Gastroesophageal sphincter (tissue), 4 donors: ENCODE measurements around the gene STAP2. TPM values are rescaled to one million over a fixed set of nuclear protein-coding genes. Genes with fewer than 3 reads are reported as not detected.

Experiments
- ATAC-seq: fragments of 150-250 bp; one replicate; pipeline ENCODE4 v1.9.1; 2016; ENCODE audit warnings: mild to moderate bottlenecking, moderate library complexity
- H3K27ac ChIP-seq, 4 donors: fragments of 200-600 bp; sonication (generic) in 3 of 4; 1 replicate in 3 of 4; 2 replicates in 1 of 4; pipeline ENCODE4 v1.5.1; 2016 to 2019
- H3K27me3 ChIP-seq: fragments of 200-600 bp; sonication (generic); one replicate; pipeline ENCODE4 v1.5.1; 2019
- H3K36me3 ChIP-seq, 2 donors: fragments of 200-600 bp; sonication (generic); one replicate each; pipeline ENCODE4 v1.5.1; 2019; ENCODE audit warnings: control low read depth in 1 of 2
- H3K4me1 ChIP-seq, 3 donors: fragments of 200-600 bp; sonication (generic); 1 replicate in 2 of 3; 2 replicates in 1 of 3; pipeline ENCODE4 v1.5.1; 2016 to 2019; ENCODE audit warnings: control low read depth in 2 of 3
- H3K4me3 ChIP-seq, 2 donors: fragments of 200-600 bp; sonication (generic); one replicate each; pipeline ENCODE4 v1.5.1; 2019; ENCODE audit warnings: mild to moderate bottlenecking in 1 of 2, moderate library complexity in 1 of 2
- H3K9me3 ChIP-seq, 3 donors: fragments of 200-600 bp; sonication (generic); one replicate each; pipeline ENCODE4 v1.5.1; 2017 to 2019; ENCODE audit warnings: control low read depth in 2 of 3
- EP300 ChIP-seq: sonication (generic); formaldehyde crosslinking; IDR thresholded peaks from one replicate; pipeline ENCODE4 v1.6.1; 2017; ENCODE audit warnings: antibody characterized with exemption, mild to moderate bottlenecking
- POLR2A ChIP-seq, 2 donors: fragments of 450-650 bp; IDR thresholded peaks; one replicate each; pipeline ENCODE4 v1.6.1; 2017; ENCODE audit warnings: antibody characterized with exemption in 2 of 2, mild to moderate bottlenecking in 2 of 2, moderate library complexity in 1 of 2
- POLR2AphosphoS5 ChIP-seq: sonication (generic); formaldehyde crosslinking; IDR thresholded peaks from one replicate; pipeline ENCODE4 v1.6.1; 2017; ENCODE audit warnings: antibody characterized with exemption
- WGBS, 2 donors: methylation state at CpG; one replicate each; pipeline ENCODE4 v1.1.5; 2018; ENCODE audit warnings: low coverage in 1 of 2; 5-methylcytosine and 5-hydroxymethylcytosine counted together
- total RNA-seq, 4 donors: library from RNA; depleted of rRNA; stranded (reverse); fragments of >200 nt; gene quantifications; one replicate each; pipeline ENCODE4 v1.1.0, GENCODE V29; 2016
- TF ChIP-seq, protein P1 (sequence below), 4 experiments: fragments of 200-600 bp in 2 of 4; fragments of 450-650 bp in 2 of 4; sonication (generic) in 1 of 4; IDR thresholded peaks; one replicate each; pipeline ENCODE4 v1.5.1; 2017 to 2019; ENCODE audit warnings: antibody characterized with exemption in 4 of 4, mild to moderate bottlenecking in 2 of 4, moderate library complexity in 2 of 4

Gene STAP2
- total RNA-seq, 4 donors from 2014 or later = 1.4 to 5.6 (median 4.9) TPM; not detected in 1

DNA sequence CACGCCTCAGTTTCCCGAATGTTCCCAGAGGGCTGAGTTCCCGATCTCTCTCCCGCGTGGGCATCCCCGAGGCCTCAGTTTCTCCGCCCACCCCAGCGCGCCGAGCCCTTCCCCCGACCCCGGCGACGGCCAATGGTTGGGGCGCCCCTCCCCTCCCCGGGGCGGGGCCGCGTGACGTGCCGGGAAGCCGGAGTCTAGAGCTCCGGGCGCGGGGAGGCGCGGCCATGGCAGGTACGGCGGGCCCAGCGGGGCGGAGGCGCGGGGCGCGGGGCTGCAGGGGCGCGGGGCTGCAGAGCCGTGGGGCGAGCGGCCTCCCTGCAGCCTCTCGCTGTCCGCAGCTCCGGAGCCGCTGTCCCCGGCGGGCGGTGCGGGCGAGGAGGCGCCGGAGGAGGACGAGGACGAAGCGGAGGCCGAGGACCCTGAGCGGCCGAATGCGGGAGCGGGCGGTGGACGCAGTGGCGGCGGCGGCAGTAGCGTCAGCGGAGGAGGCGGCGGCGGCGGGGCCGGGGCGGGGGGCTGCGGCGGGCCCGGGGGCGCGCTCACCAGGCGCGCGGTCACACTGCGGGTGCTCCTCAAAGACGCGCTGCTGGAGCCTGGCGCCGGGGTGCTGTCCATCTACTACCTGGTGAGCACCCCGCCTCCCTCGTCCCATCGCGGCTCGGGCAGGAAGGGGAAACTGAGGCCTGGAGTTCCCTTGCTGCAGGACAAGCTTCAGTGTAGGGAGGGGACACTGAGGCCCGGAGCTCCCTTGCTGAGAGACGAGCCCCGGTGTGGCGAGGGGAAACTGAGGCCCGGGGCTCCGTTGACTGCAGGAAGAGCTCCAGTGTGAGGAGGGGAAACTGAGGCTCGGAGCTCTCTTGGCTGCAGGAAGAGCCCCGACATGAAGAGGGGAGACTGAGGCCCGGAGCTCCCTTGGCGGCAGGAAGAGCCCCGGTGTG, 5.0 kb upstream of the STAP2 start, which contains the start of gene MPND:
Gene MPND, plus strand, starts transcription at position 193 of the 938 bp plus-strand sequence. Its CDS starts 32 bp downstream, at position 225.
- Histone ChIP-seq H3K4me3 (peak within 1 kb of the TSS; percentile 48 to 93), H3K9me3 (no peaks in the 10 kb centered on the region), H3K27me3 (no peaks in the 10 kb centered on the region), H3K36me3 (peaks cover 0 to 28% of the 10 kb centered on the region in 2 donors), H3K27ac (peak within 1 kb of the TSS; percentile 86 to 98 (median 95)), H3K4me1 (peaks cover 0 to 20% (median 10%) of the 10 kb centered on the region in 3 donors)
- TF ChIP-seq, protein P1, sequence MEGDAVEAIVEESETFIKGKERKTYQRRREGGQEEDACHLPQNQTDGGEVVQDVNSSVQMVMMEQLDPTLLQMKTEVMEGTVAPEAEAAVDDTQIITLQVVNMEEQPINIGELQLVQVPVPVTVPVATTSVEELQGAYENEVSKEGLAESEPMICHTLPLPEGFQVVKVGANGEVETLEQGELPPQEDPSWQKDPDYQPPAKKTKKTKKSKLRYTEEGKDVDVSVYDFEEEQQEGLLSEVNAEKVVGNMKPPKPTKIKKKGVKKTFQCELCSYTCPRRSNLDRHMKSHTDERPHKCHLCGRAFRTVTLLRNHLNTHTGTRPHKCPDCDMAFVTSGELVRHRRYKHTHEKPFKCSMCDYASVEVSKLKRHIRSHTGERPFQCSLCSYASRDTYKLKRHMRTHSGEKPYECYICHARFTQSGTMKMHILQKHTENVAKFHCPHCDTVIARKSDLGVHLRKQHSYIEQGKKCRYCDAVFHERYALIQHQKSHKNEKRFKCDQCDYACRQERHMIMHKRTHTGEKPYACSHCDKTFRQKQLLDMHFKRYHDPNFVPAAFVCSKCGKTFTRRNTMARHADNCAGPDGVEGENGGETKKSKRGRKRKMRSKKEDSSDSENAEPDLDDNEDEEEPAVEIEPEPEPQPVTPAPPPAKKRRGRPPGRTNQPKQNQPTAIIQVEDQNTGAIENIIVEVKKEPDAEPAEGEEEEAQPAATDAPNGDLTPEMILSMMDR (IDR thresholded peaks at IDR 0.05) = no peak
- no peak for TF ChIP-seq EP300
- peak in 1 of 2 donors; percentile 33 for TF ChIP-seq POLR2A (IDR thresholded peaks at IDR 0.05)
- TF ChIP-seq POLR2AphosphoS5 = no peak
- WGBS, 2 donors = 17% methylated on average over 1 of the region's 101 CpGs; no CpG with 5 or more reads in 1 of the 2 donors
- peak; percentile 85 for ATAC-seq

- ATAC-seq = peak; percentile 95
- WGBS, 2 donors = 0 to 2% methylated on average over 4 to 11 of the region's 39 CpGs
- Histone ChIP-seq H3K4me3 (peak overlapping the region; percentile 48 to 93), H3K27me3 (no peaks in the 10 kb centered on the region), H3K9me3 (no peaks in the 10 kb centered on the region), H3K36me3 (peaks cover 0 to 22% of the 10 kb centered on the region in 2 donors), H3K4me1 (peaks cover 0 to 28% (median 10%) of the 10 kb centered on the region in 3 donors), H3K27ac (peak overlapping the region; percentile 86 to 98 (median 95))
- peak; percentile 83 for TF ChIP-seq POLR2AphosphoS5
- TF ChIP-seq EP300 = no peak
- TF ChIP-seq, protein P1 (IDR thresholded peaks at IDR 0.05) = peak in 1 of 4 experiments; percentile 23
- TF ChIP-seq POLR2A (IDR thresholded peaks at IDR 0.05) = peak; percentile 83 to 88
Measured at GRCh38 chr19:4342615-4343369, 4.2 kb upstream of the STAP2 start.

- Histone ChIP-seq H3K27me3 (no peaks in the 10 kb centered on the region), H3K27ac (peak overlapping the region; percentile 86 to 98 (median 95)), H3K4me3 (peak overlapping the region; percentile 41 to 93), H3K36me3 (peaks cover 0 to 17% of the 10 kb centered on the region in 2 donors), H3K9me3 (no peaks in the 10 kb centered on the region), H3K4me1 (peaks cover 0 to 31% (median 10%) of the 10 kb centered on the region in 3 donors)
- peak; percentile 14 for ATAC-seq
- 0% methylated on average over 1 of the region's 10 CpGs for WGBS, 2 donors
- TF ChIP-seq, protein P1 (IDR thresholded peaks at IDR 0.05) = peak in 1 of 4 experiments; percentile 0
- TF ChIP-seq EP300 = no peak
Measured at GRCh38 chr19:4342314-4342614, 3.6 kb upstream of the STAP2 start.

GRCh38 chr19:4337906-4338440, 654 bp downstream of the STAP2 start:
- H3K9me3 ChIP-seq = no peaks in the 10 kb centered on the region
- no peak for ATAC-seq
- H3K27ac ChIP-seq = peak overlapping the region in 2 of 4 donors; percentile 43 to 57
- TF ChIP-seq POLR2A (IDR thresholded peaks at IDR 0.05) (no peak), EP300 (no peak), POLR2AphosphoS5 (no peak)
- TF ChIP-seq, protein P1 (IDR thresholded peaks at IDR 0.05) = no peak
- H3K27me3 ChIP-seq = no peaks in the 10 kb centered on the region
- no peaks in the 10 kb centered on the region for H3K36me3 ChIP-seq
- WGBS, 2 donors = 14 to 25% methylated on average over 7 of the region's 14 CpGs
- peaks cover 0 to 20% (median 3%) of the 10 kb centered on the region in 3 donors for H3K4me1 ChIP-seq
- H3K4me3 ChIP-seq = peak overlapping the region; percentile 26 to 48
